Measurements from ENCODE around the gene ATP8B3.
"Not testable (repeated sequence)": the region's sequence is repeated elsewhere in the genome, so short reads cannot be mapped to it uniquely, and the experiment has no call there.

The ATP8B3 gene

GRCh38 chr19:1767464-1767933 lies 44.6 kb downstream of the ATP8B3 start:
- peak; percentile 35 for DNase-seq (ENCODE audit: low read depth)

- no peak for DNase-seq (ENCODE audit: low read depth)
Observed at GRCh38 chr19:1766800-1767352, 45.2 kb downstream of the ATP8B3 start.

GRCh38 chr19:1765904-1766799 lies 45.9 kb downstream of the ATP8B3 start:
- DNase-seq (ENCODE audit: low read depth): no peak

GRCh38 chr19:1765232-1765903 lies 46.7 kb downstream of the ATP8B3 start:
- DNase-seq (ENCODE audit: low read depth): no peak

- no peak for DNase-seq (ENCODE audit: low read depth)
Observed at GRCh38 chr19:1764729-1765128, 47.3 kb downstream of the ATP8B3 start.

- no peak for DNase-seq (ENCODE audit: low read depth)
Observed at GRCh38 chr19:1763648-1764639, 48.1 kb downstream of the ATP8B3 start.

- DNase-seq (ENCODE audit: low read depth): no peak
Observed at GRCh38 chr19:1762243-1763117, 49.6 kb downstream of the ATP8B3 start.

- no peak for DNase-seq (ENCODE audit: low read depth)
Observed at GRCh38 chr19:1761528-1762242, 50.4 kb downstream of the ATP8B3 start.

GRCh38 chr19:1760786-1761527 lies 51.1 kb downstream of the ATP8B3 start:
- DNase-seq (ENCODE audit: low read depth): not testable (repeated sequence)

GRCh38 chr19:1760020-1760419 lies 52.1 kb downstream of the ATP8B3 start:
- no peak for DNase-seq (ENCODE audit: low read depth)

GRCh38 chr19:1758959-1759903 lies 52.8 kb downstream of the ATP8B3 start:
- DNase-seq (ENCODE audit: low read depth): no peak

GRCh38 chr19:1758231-1758577 lies 53.9 kb downstream of the ATP8B3 start:
- no peak for DNase-seq (ENCODE audit: low read depth)

GRCh38 chr19:1757468-1758230 lies 54.4 kb downstream of the ATP8B3 start:
- DNase-seq (ENCODE audit: low read depth): no peak

GRCh38 chr19:1756705-1757465 lies 55.2 kb downstream of the ATP8B3 start:
- DNase-seq (ENCODE audit: low read depth): no peak

GRCh38 chr19:1756264-1756663 lies 55.8 kb downstream of the ATP8B3 start:
- DNase-seq (ENCODE audit: low read depth): no peak

GRCh38 chr19:1755467-1756171 lies 56.5 kb downstream of the ATP8B3 start:
- no peak for DNase-seq (ENCODE audit: low read depth)
